Osteoblast (primary cell): Measurements from ENCODE around the gene LORICRIN. TPM values are rescaled to one million over a fixed set of nuclear protein-coding genes. Genes with fewer than 3 reads are reported as not detected.

Experiments
- DNase-seq: peaks from one replicate; pipeline ENCODE4 v3.0.0; 2011; ENCODE audit warnings: low spot score, mixed read lengths; ENCODE audit not compliant: insufficient read length; ENCODE audit errors: missing footprints
- H2AFZ ChIP-seq: 2 replicates; pipeline ENCODE4 v1.6.0; 2011; ENCODE audit warnings: mild to moderate bottlenecking, low read length
- H3K27ac ChIP-seq: 2 replicates; pipeline ENCODE4 v1.5.1; 2011; ENCODE audit warnings: mild to moderate bottlenecking, low read depth, low read length, moderate library complexity
- H3K27me3 ChIP-seq: 2 replicates; pipeline ENCODE4 v1.6.0; 2012; ENCODE audit warnings: mild to moderate bottlenecking, control low read depth, inconsistent platforms, low read length, moderate library complexity; ENCODE audit not compliant: insufficient read depth
- H3K36me3 ChIP-seq: 2 replicates; pipeline ENCODE4 v1.5.1; 2011; ENCODE audit warnings: mild to moderate bottlenecking, low read length, control low read depth, moderate library complexity; ENCODE audit not compliant: insufficient read depth
- H3K4me1 ChIP-seq: 2 replicates; pipeline ENCODE4 v1.5.1; 2011; ENCODE audit warnings: mild to moderate bottlenecking, low read length, control low read depth, moderate library complexity; ENCODE audit not compliant: insufficient read depth
- H3K4me2 ChIP-seq: 2 replicates; pipeline ENCODE4 v1.6.0; 2011; ENCODE audit warnings: mild to moderate bottlenecking, low read length; ENCODE audit not compliant: insufficient read depth
- H3K4me3 ChIP-seq: fragments of 200-600 bp; sonication (generic); 3 replicates; pipeline ENCODE4 v1.5.1; 2012; ENCODE audit warnings: mild to moderate bottlenecking, low read length, inconsistent platforms; ENCODE audit not compliant: insufficient read depth
- H3K79me2 ChIP-seq: 2 replicates; pipeline ENCODE4 v1.6.0; 2012; ENCODE audit warnings: mild to moderate bottlenecking, low read length, control low read depth, inconsistent platforms; ENCODE audit not compliant: insufficient read depth
- H3K9me3 ChIP-seq: 2 replicates; pipeline ENCODE4 v1.5.1; 2011; ENCODE audit warnings: low read depth, low read length, control low read depth
- H4K20me1 ChIP-seq: 2 replicates; pipeline ENCODE4 v1.6.0; 2012; ENCODE audit warnings: mild to moderate bottlenecking, low read length, control low read depth; ENCODE audit not compliant: insufficient read depth
- total RNA-seq: library from RNA; depleted of rRNA; stranded (reverse); fragments of >200 nt; gene quantifications from 2 replicates; pipeline ENCODE4 v1.2.3, GENCODE V29; 2012
- TF ChIP-seq, protein P1 (sequence below): IDR thresholded peaks from 2 replicates; pipeline ENCODE4 v1.5.1; 2011; ENCODE audit warnings: mild to moderate bottlenecking, low read depth, low read length, moderate library complexity; ENCODE audit errors: extremely low read depth

The LORICRIN gene
- total RNA-seq, 1 donor: not detected

DNA sequence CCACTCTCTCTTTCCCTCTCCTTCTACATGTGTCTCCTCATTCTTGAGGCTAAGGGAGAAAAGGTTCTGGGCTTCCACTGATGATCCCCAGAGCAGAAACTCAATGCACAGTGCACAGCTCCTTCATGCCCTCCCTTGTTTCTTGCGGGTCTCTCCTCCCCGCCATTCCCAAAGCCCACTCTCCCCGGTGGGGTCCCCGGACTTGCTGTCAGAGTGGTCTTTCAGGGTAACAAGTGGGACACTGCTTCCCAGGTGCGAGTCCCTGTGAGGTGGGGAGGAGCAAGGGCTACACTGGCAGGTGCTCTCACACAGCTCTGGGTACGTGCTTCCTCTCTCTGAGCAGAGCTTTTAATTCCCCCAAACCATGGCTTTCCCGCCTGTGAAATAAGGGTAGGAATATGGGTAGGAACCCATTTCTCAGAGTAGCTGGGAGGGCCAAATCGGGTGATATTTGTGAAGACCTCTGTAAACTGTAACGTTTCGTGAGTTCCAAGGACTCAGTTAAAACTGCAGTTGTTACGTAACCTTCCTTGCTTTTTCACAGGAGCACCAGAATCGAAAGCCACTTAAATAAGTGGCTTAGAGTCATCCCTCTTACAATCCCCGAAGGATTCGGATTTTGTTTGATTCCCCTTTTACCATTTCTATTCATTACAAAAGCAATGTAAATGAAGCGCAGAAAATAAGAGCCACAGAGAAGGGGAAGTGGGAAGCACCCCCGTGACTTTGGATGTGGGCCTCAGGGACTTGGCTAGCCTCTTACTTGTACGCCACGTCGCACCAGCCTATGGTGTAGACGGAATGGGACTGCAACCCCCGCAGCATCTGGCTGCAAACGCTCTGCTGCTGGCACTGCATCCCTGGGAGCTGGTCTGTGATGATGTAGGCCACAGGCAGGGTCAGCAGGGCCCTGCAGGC lies 47.1 kb downstream of the LORICRIN start:
- Histone ChIP-seq H3K36me3 (no peaks in the 10 kb centered on the region), H3K4me1 (no peaks in the 10 kb centered on the region), H3K27me3 (no peaks in the 10 kb centered on the region), H3K79me2 (no peaks in the 10 kb centered on the region), H3K4me3 (no peak overlapping the region), H4K20me1 (no peaks in the 10 kb centered on the region), H3K9me3 (no peaks in the 10 kb centered on the region), H2AFZ (no peak overlapping the region), H3K4me2 (no peak overlapping the region), H3K27ac (no peak overlapping the region)
- TF ChIP-seq, protein P1, sequence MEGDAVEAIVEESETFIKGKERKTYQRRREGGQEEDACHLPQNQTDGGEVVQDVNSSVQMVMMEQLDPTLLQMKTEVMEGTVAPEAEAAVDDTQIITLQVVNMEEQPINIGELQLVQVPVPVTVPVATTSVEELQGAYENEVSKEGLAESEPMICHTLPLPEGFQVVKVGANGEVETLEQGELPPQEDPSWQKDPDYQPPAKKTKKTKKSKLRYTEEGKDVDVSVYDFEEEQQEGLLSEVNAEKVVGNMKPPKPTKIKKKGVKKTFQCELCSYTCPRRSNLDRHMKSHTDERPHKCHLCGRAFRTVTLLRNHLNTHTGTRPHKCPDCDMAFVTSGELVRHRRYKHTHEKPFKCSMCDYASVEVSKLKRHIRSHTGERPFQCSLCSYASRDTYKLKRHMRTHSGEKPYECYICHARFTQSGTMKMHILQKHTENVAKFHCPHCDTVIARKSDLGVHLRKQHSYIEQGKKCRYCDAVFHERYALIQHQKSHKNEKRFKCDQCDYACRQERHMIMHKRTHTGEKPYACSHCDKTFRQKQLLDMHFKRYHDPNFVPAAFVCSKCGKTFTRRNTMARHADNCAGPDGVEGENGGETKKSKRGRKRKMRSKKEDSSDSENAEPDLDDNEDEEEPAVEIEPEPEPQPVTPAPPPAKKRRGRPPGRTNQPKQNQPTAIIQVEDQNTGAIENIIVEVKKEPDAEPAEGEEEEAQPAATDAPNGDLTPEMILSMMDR: no peak
- no peak for DNase-seq

DNA sequence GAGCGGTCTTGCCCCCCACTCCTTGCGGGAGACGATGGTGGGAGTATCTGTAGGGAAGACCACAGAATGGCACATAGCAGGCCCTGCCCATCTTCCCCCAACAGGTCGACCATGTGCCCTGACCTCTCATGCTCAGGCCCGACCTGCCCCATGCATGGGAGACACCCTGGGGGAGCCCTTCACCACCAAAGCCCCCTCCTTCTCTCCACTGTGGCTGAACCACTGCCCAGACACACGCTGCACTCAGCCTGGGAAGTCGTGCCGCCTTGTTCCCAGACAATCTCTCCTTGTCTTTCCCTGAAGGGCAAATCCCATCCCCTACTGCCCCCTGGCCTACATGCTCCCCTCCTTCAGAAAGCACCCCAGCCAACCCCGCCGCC lies 47.7 kb downstream of the LORICRIN start:
- no peak overlapping the region for H3K4me2 ChIP-seq
- TF ChIP-seq, protein P1: no peak
- H2AFZ ChIP-seq: no peak overlapping the region
- H3K79me2 ChIP-seq: no peaks in the 10 kb centered on the region
- no peaks in the 10 kb centered on the region for H3K27me3 ChIP-seq
- H4K20me1 ChIP-seq: no peaks in the 10 kb centered on the region
- H3K4me3 ChIP-seq: no peak overlapping the region
- no peak for DNase-seq
- H3K36me3 ChIP-seq: no peaks in the 10 kb centered on the region
- H3K27ac ChIP-seq: no peak overlapping the region
- no peaks in the 10 kb centered on the region for H3K4me1 ChIP-seq
- no peaks in the 10 kb centered on the region for H3K9me3 ChIP-seq

DNA sequence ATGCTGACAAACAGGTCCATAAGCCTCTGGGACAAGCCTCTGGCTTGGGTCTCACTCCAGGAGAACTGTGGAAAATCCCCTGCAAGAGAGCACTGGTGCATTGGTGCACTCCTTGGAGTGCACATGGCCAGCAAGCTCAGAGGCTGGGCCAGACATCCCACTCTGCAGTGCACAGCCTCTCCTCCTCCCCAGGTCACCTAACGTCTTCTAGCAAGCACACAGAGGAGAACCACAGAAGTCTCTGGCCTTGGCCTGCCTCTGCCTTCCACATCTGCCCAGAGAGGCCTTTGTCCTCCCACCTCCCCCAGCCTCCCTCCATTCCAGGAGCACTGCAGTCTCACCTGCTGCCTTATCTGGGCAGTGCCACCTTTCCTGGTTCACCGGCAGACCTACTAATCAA lies 49.1 kb downstream of the LORICRIN start:
- DNase-seq: no peak
- no peaks in the 10 kb centered on the region for H3K79me2 ChIP-seq
- no peaks in the 10 kb centered on the region for H3K4me1 ChIP-seq
- H3K27me3 ChIP-seq: no peaks in the 10 kb centered on the region
- H2AFZ ChIP-seq: no peak overlapping the region
- H3K27ac ChIP-seq: no peak overlapping the region
- H3K9me3 ChIP-seq: no peaks in the 10 kb centered on the region
- TF ChIP-seq, protein P1: no peak
- no peaks in the 10 kb centered on the region for H3K36me3 ChIP-seq
- no peak overlapping the region for H3K4me3 ChIP-seq
- H4K20me1 ChIP-seq: no peaks in the 10 kb centered on the region
- H3K4me2 ChIP-seq: no peak overlapping the region

DNA sequence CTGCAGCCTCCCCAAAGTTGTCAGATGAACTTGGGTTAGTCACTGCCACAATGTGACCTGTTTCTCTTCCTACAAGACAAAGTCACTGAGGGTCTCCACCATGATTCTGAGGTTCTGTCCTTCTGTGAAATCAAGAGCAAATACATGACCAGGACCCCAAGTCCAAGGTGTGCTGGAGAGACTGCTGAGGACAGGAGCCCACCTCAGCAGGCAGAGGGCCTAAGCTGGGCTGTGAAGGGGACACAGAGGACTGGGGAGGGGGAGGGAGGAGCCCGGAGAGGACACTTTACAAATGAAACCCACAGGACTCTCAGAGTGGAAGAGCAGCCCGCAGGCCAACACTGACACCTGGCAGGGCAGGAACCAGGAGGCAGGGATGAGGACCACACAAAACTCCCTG lies 50.0 kb downstream of the LORICRIN start:
- no peaks in the 10 kb centered on the region for H3K4me1 ChIP-seq
- TF ChIP-seq, protein P1: no peak

More for the DNA sequence above, 50.0 kb downstream of the LORICRIN start:
- H3K27me3 ChIP-seq: no peaks in the 10 kb centered on the region
- no peaks in the 10 kb centered on the region for H3K36me3 ChIP-seq
- no peaks in the 10 kb centered on the region for H4K20me1 ChIP-seq
- H3K4me3 ChIP-seq: no peak overlapping the region
- no peak for DNase-seq
- H3K9me3 ChIP-seq: no peaks in the 10 kb centered on the region
- H3K79me2 ChIP-seq: no peaks in the 10 kb centered on the region
- no peak overlapping the region for H2AFZ ChIP-seq
- H3K27ac ChIP-seq: no peak overlapping the region
- H3K4me2 ChIP-seq: no peak overlapping the region
